MM.1S (cell line): ENCODE results near the gene CCDC8.

Source experiments
- DNase-seq: peaks from one replicate; pipeline ENCODE4 v3.0.0-alpha.2; 2015
- H2AFZ ChIP-seq: fragments of 300-600 bp; sonication (generic); 2 replicates; pipeline ENCODE4 v1.6.0; 2016; ENCODE audit warnings: antibody characterized with exemption, low read length
- H3F3A ChIP-seq: fragments of 300-600 bp; sonication (generic); 2 replicates; pipeline ENCODE4 v1.6.1; 2016; ENCODE audit warnings: mild to moderate bottlenecking, antibody characterized with exemption, low read length, moderate library complexity, mixed read lengths; ENCODE audit not compliant: insufficient read depth
- H3K27ac ChIP-seq: fragments of 300-600 bp; sonication (generic); 2 replicates; pipeline ENCODE4 v1.5.1; 2016; ENCODE audit warnings: mild to moderate bottlenecking, low read length
- H3K27me3 ChIP-seq: fragments of 300-600 bp; sonication (generic); replicated peaks from 2 replicates; pipeline ENCODE4 v1.6.0; 2016; ENCODE audit warnings: low read length; ENCODE audit not compliant: insufficient read depth
- H3K36me3 ChIP-seq: fragments of 300-600 bp; sonication (generic); replicated peaks from 2 replicates; pipeline ENCODE4 v1.6.1; 2016; ENCODE audit warnings: mild to moderate bottlenecking, low read length, mixed read lengths; ENCODE audit not compliant: insufficient read depth
- H3K4me1 ChIP-seq: fragments of 300-600 bp; sonication (generic); 2 replicates; pipeline ENCODE4 v1.6.1; 2016; ENCODE audit warnings: low read length, mixed read lengths
- H3K4me2 ChIP-seq: fragments of 300-600 bp; sonication (generic); 2 replicates; pipeline ENCODE4 v1.6.0; 2016; ENCODE audit warnings: low read depth, low read length
- H3K4me3 ChIP-seq: fragments of 300-600 bp; sonication (generic); 2 replicates; pipeline ENCODE4 v1.5.1; 2016; ENCODE audit warnings: low read length, mixed read lengths
- H3K79me2 ChIP-seq: fragments of 300-600 bp; sonication (generic); 2 replicates; pipeline ENCODE4 v1.6.1; 2016; ENCODE audit warnings: mixed run types, low read length, mixed read lengths
- H3K9ac ChIP-seq: fragments of 300-600 bp; sonication (generic); 2 replicates; pipeline ENCODE4 v1.6.1; 2016; ENCODE audit warnings: low read length, mixed read lengths
- H3K9me2 ChIP-seq: fragments of 300-600 bp; sonication (generic); replicated peaks from 2 replicates; pipeline ENCODE4 v1.6.1; 2016; ENCODE audit warnings: mild to moderate bottlenecking, low read length, mixed read lengths; ENCODE audit not compliant: insufficient read depth
- H3K9me3 ChIP-seq: fragments of 300-600 bp; sonication (generic); replicated peaks from 2 replicates; pipeline ENCODE4 v1.6.1; 2016; ENCODE audit warnings: mild to moderate bottlenecking, low read length, mixed read lengths; ENCODE audit not compliant: insufficient read depth
- H4K20me1 ChIP-seq: fragments of 300-600 bp; sonication (generic); 2 replicates; pipeline ENCODE4 v1.6.1; 2016; ENCODE audit warnings: mild to moderate bottlenecking, low read length, moderate library complexity, mixed read lengths; ENCODE audit not compliant: insufficient read depth
- CTCF ChIP-seq: fragments of 300-600 bp; sonication (generic); IDR thresholded peaks from 2 replicates; pipeline ENCODE4 v1.5.1; 2016; ENCODE audit warnings: antibody characterized with exemption, low read length, mixed read lengths
- EZH2 ChIP-seq: fragments of 300-600 bp; sonication (generic); optimal IDR thresholded peaks from 2 replicates; pipeline ENCODE3; 2017; ENCODE audit warnings: low read depth, mild to moderate bottlenecking, antibody characterized with exemption, low read length, mixed read lengths
- EZH2phosphoT487 ChIP-seq: fragments of 300-600 bp; sonication (generic); IDR thresholded peaks from 2 replicates; pipeline ENCODE4 v1.6.1; 2018; ENCODE audit warnings: antibody characterized with exemption, low read length

The CCDC8 gene

DNA sequence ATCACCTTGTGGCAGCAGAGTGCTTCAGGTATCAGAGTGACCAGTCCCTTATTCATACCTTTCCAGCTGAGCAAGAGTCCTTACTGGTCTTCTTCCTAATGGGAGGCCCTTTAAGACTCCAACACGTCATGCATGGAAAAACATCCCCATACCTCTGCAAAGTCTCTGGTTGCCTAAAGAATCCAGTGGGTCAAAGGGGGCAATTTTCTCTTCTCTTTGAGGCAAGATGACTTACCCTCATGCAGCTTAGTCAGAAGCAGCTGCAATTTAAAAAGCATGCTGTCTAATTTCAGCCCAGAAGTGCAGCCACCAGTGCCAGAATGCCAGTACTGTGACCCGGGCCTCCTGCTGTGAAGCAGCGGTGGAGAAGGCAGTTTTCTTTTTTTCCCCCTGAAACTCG is 47.8 kb downstream of the CCDC8 start:
- Histone ChIP-seq H3K4me1 (no peaks in the 10 kb centered on the region), H3K4me2 (no peak overlapping the region), H3K27me3 (no peaks in the 10 kb centered on the region), H2AFZ (no peak overlapping the region), H3K36me3 (0 out of 2 replicates have a peak, but pooled peaks cover 2% of the 10 kb centered on the region), H3K4me3 (no peak overlapping the region), H4K20me1 (0 out of 2 replicates have a peak, but pooled peaks cover 4% of the 10 kb centered on the region), H3K9me3 (no peaks in the 10 kb centered on the region), H3K79me2 (peaks cover 71% of the 10 kb centered on the region), H3K27ac (no peak overlapping the region), H3K9ac (no peak overlapping the region), H3F3A (no peaks in the 10 kb centered on the region), H3K9me2 (no peaks in the 10 kb centered on the region)
- no peak for DNase-seq
- TF ChIP-seq EZH2 = no peak
- TF ChIP-seq CTCF = no peak
- no peak for TF ChIP-seq EZH2phosphoT487

GRCh38 chr19:46364359-46364758 is 49.0 kb downstream of the CCDC8 start:
- H3K79me2 ChIP-seq = peaks cover 74% of the 10 kb centered on the region
- no peak overlapping the region for H3K9ac ChIP-seq
- no peaks in the 10 kb centered on the region for H3K9me3 ChIP-seq
- H3K4me1 ChIP-seq = no peaks in the 10 kb centered on the region
- H3K27ac ChIP-seq = no peak overlapping the region
- no peaks in the 10 kb centered on the region for H3K27me3 ChIP-seq
- H3K9me2 ChIP-seq = no peaks in the 10 kb centered on the region
- no peak overlapping the region for H2AFZ ChIP-seq
- 0 out of 2 replicates have a peak, but pooled peaks cover 2% of the 10 kb centered on the region for H3K36me3 ChIP-seq
- no peak for TF ChIP-seq EZH2phosphoT487
- no peak for TF ChIP-seq CTCF
- TF ChIP-seq EZH2 = no peak
- no peak overlapping the region for H3K4me2 ChIP-seq
- 0 out of 2 replicates have a peak, but pooled peaks cover 4% of the 10 kb centered on the region for H4K20me1 ChIP-seq
- H3K4me3 ChIP-seq = no peak overlapping the region
- no peak for DNase-seq
- H3F3A ChIP-seq = no peaks in the 10 kb centered on the region

GRCh38 chr19:46361915-46362314 is 51.4 kb downstream of the CCDC8 start:
- H3K36me3 ChIP-seq = 0 out of 2 replicates have a peak, but pooled peaks cover 2% of the 10 kb centered on the region

More at GRCh38 chr19:46361915-46362314, 51.4 kb downstream of the CCDC8 start:
- no peaks in the 10 kb centered on the region for H3K9me3 ChIP-seq
- no peak overlapping the region for H3K4me2 ChIP-seq
- no peak overlapping the region for H3K4me3 ChIP-seq
- peaks cover 13% of the 10 kb centered on the region; the same call in 1 of the 2 replicates for H4K20me1 ChIP-seq
- H3K27ac ChIP-seq = no peak overlapping the region
- no peak for DNase-seq
- TF ChIP-seq CTCF (no peak), EZH2 (no peak), EZH2phosphoT487 (no peak)
- H3K9ac ChIP-seq = no peak overlapping the region
- H3F3A ChIP-seq = no peaks in the 10 kb centered on the region; the same call in 1 of the 2 replicates
- no peaks in the 10 kb centered on the region for H3K27me3 ChIP-seq
- no peak overlapping the region for H2AFZ ChIP-seq
- peaks cover 80% of the 10 kb centered on the region for H3K79me2 ChIP-seq
- no peaks in the 10 kb centered on the region for H3K4me1 ChIP-seq
- no peaks in the 10 kb centered on the region for H3K9me2 ChIP-seq
